ENCODE data around the gene IL26.
A peak's percentile ranks its signal among the peaks of the same experiment; 100 is the strongest.
"Not testable (repeated sequence)": the region's sequence is repeated elsewhere in the genome, so short reads cannot be mapped to it uniquely, and the experiment has no call there.

IL26 gene

DNA sequence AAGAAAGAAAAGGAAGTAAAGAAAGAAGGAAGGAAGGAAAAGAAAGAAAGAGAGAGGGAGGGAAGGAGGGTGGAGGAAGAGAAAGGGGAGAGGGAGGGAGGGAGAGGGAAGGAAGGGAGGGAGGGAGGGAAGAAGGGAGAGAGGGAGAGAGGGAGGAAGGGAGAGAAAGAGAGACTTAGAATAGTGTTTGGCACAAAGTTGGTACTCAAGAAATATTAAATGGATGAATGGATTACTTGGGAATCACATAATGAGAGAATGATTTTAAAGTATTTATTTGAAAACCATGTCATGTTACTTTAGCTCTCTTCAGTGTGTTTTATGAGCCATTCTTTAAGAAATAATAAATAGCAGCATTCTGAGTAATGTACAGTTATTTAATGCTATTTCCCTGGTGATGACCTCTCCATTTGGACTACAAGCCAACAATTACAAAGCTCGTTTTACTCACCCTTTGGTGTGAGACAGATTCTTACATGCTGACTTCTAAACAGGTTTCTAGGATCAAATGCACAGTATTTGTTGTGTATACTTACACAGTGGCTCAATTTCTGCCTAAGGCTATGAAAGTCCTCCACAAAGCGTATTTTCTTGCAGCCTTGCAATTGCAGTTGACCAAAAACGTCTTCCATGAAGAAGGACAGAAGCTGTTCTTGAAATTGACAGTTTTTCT lies 861 bp downstream of the IL26 start:
- in situ Hi-C loops (cut with HindIII; ENCODE audit: low pct_ligation_motif_present, low sequenced_read_pairs): no loop called here
- Histone ChIP-seq H3K4me3 (ENCODE audit: low read depth, low read length) (no peak overlapping the region), H3K27ac (peak overlapping the region; percentile 60), H3K27me3 (replicated peaks) (no peaks in the 10 kb centered on the region), H3K36me3 (replicated peaks) (no peaks in the 10 kb centered on the region)
- TF ChIP-seq, protein P1, sequence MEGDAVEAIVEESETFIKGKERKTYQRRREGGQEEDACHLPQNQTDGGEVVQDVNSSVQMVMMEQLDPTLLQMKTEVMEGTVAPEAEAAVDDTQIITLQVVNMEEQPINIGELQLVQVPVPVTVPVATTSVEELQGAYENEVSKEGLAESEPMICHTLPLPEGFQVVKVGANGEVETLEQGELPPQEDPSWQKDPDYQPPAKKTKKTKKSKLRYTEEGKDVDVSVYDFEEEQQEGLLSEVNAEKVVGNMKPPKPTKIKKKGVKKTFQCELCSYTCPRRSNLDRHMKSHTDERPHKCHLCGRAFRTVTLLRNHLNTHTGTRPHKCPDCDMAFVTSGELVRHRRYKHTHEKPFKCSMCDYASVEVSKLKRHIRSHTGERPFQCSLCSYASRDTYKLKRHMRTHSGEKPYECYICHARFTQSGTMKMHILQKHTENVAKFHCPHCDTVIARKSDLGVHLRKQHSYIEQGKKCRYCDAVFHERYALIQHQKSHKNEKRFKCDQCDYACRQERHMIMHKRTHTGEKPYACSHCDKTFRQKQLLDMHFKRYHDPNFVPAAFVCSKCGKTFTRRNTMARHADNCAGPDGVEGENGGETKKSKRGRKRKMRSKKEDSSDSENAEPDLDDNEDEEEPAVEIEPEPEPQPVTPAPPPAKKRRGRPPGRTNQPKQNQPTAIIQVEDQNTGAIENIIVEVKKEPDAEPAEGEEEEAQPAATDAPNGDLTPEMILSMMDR (IDR thresholded peaks at IDR 0.05; ENCODE audit: low read depth, low read length, missing control alignments): no peak
- DNase-seq: peak; percentile 73

- in situ Hi-C loops (cut with HindIII; ENCODE audit: low pct_ligation_motif_present, low sequenced_read_pairs): no loop called here
These were observed 2.4 kb downstream of the IL26 start for GRCh38 chr12:68223067-68223747.

GRCh38 chr12:68222326-68222725 lies 3.3 kb downstream of the IL26 start:
- Histone ChIP-seq H3K36me3 (replicated peaks) (no peaks in the 10 kb centered on the region), H3K4me3 (ENCODE audit: low read depth, low read length) (peak overlapping the region; percentile 27), H3K27me3 (replicated peaks) (no peaks in the 10 kb centered on the region), H3K27ac (no peak overlapping the region)
- in situ Hi-C loops (cut with HindIII; ENCODE audit: low pct_ligation_motif_present, low sequenced_read_pairs): no loop called here
- TF ChIP-seq, protein P1 (IDR thresholded peaks at IDR 0.05; ENCODE audit: low read depth, low read length, missing control alignments): no peak
- no peak for DNase-seq

More at GRCh38 chr12:68223067-68223747, 2.4 kb downstream of the IL26 start:
- no peaks in the 10 kb centered on the region for H3K36me3 ChIP-seq (replicated peaks)
- TF ChIP-seq, protein P1 (IDR thresholded peaks at IDR 0.05; ENCODE audit: low read depth, low read length, missing control alignments): peak; percentile 85
- H3K27ac ChIP-seq: peak overlapping the region; percentile 38
- DNase-seq: peak; percentile 85
- no peaks in the 10 kb centered on the region for H3K27me3 ChIP-seq (replicated peaks)
- H3K4me3 ChIP-seq (ENCODE audit: low read depth, low read length): peak overlapping the region; percentile 27

DNA sequence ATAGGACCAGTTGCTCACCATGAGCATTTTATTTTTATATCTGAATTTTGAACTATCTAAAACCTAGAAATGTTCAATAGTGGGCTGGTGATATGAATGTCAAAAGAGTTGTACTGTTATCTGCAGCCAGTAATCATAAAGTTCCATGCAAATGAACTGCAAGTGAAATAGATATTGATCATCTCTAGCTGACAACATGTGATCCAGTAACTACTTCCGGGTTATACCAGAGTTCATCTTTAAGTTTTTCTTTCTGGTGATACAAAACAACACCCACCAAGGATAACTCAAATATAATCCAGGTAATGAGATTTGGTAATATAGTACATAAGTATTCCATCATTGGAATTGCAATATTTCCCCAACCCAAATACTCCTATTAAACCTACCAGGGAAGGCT lies 4.1 kb downstream of the IL26 start:
- Histone ChIP-seq H3K36me3 (replicated peaks) (no peaks in the 10 kb centered on the region), H3K4me3 (ENCODE audit: low read depth, low read length) (no peak overlapping the region), H3K27me3 (replicated peaks) (no peaks in the 10 kb centered on the region), H3K27ac (no peak overlapping the region)
- in situ Hi-C loops (cut with HindIII; ENCODE audit: low pct_ligation_motif_present, low sequenced_read_pairs): no loop called here
- TF ChIP-seq, protein P1 (IDR thresholded peaks at IDR 0.05; ENCODE audit: low read depth, low read length, missing control alignments): no peak
- DNase-seq: no peak

DNA sequence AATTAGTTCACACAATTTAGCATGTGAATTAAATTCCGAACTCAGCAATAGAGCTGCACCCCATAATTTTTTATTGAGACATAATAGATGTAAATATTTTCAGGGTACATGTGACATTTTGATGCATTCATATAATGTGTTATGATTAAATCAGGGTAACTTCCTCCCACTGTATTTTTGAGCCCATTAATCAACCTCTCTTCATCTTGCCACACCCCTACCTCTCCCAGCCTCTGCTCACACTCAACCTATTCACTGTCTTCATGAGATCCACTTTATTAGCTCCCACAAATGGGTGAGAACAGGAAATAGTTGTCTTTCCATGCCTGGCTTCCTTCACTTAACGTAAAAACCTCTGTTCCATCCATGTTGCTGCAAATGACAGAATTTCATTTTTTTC lies 14.7 kb downstream of the IL26 start:
- Histone ChIP-seq H3K27me3 (replicated peaks) (peaks cover 2% of the 10 kb centered on the region), H3K4me3 (ENCODE audit: low read depth, low read length) (no peak overlapping the region), H3K27ac (no peak overlapping the region), H3K36me3 (replicated peaks) (no peaks in the 10 kb centered on the region)
- TF ChIP-seq, protein P1 (IDR thresholded peaks at IDR 0.05; ENCODE audit: low read depth, low read length, missing control alignments): no peak
- no peak for DNase-seq
- in situ Hi-C loops (cut with HindIII; ENCODE audit: low pct_ligation_motif_present, low sequenced_read_pairs): no loop called here

DNA sequence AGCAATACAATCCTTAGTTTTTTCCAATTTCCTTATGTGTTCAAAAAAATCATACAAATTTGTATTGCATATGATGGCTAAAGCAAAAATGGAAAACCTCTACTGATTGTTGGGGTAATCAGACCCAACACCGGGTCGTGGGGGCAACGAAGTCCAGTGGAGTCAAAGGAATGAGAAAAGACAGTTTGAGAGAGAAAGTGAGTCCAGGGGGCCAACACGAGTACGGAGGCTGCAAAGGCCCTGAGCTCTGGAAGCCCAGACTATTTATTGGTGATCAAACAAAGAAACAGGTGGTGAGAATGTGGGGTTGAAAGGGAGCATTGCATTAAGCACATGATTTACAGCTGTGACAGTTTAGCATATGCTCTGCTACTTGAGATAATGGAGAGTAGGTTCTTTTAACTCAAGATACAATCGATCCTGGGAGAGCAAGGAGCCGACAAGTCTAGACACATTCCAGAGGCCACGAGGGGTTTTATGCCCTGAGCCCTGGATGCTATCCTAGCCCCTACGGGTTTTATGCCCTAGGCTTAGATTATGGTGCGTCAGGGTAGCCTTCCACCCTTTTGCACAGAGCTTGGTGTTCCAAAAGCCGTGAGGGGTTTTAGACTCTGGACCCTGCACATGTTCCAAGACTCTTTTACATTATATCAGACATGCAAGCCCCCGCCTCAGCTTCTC lies 16.4 kb downstream of the IL26 start:
- H3K27me3 ChIP-seq (replicated peaks); in situ Hi-C loops (cut with HindIII; ENCODE audit: low pct_ligation_motif_present, low sequenced_read_pairs); H3K27ac ChIP-seq; DNase-seq; H3K4me3 ChIP-seq (ENCODE audit: low read depth, low read length); H3K36me3 ChIP-seq (replicated peaks): not testable (repeated sequence)
